Midbrain (tissue), 1 donor: Measurements from ENCODE around the gene TSFM.
"Not testable (repeated sequence)": the region's sequence is repeated elsewhere in the genome, so short reads cannot be mapped to it uniquely, and the experiment has no call there.

ENCODE experiments used
- DNase-seq: peaks from one replicate; lab custom pipeline; 2025; lab: John Stamatoyannopoulos, UW

Gene TSFM

GRCh38 chr12:57763881-57764661, 18.5 kb upstream of the TSFM start:
- no peak for DNase-seq

- no peak for DNase-seq
Observed at GRCh38 chr12:57764662-57765002, 18.0 kb upstream of the TSFM start.

- DNase-seq: no peak
Observed at GRCh38 chr12:57765003-57765697, 17.4 kb upstream of the TSFM start.

GRCh38 chr12:57765698-57766463, 16.7 kb upstream of the TSFM start:
- no peak for DNase-seq

GRCh38 chr12:57766464-57767304, 15.9 kb upstream of the TSFM start, which contains the start of gene CYP27B1:
TSS of gene CYP27B1 (minus strand) at chr12:57767078. CDS start at chr12:57767041, 37 bp downstream.
- no peak for DNase-seq

- no peak for DNase-seq
Observed at GRCh38 chr12:57767305-57767698, 15.3 kb upstream of the TSFM start.

GRCh38 chr12:57767876-57768275, 14.7 kb upstream of the TSFM start:
- DNase-seq: no peak

GRCh38 chr12:57769594-57769993, 13.0 kb upstream of the TSFM start:
- DNase-seq: no peak

GRCh38 chr12:57770734-57771133, 11.9 kb upstream of the TSFM start:
- no peak for DNase-seq

- DNase-seq: no peak
Observed at GRCh38 chr12:57771236-57771872, 11.2 kb upstream of the TSFM start.

- peak; percentile 95 for DNase-seq
Observed at GRCh38 chr12:57771873-57772428, 10.6 kb upstream of the TSFM start, which contains the start of gene METTL1. TSS of gene METTL1 (minus strand) at chr12:57772105. CDS start at chr12:57772083, 22 bp downstream.

- DNase-seq: peak; percentile 54
Observed at GRCh38 chr12:57772429-57773322, 9.9 kb upstream of the TSFM start, which contains the start of gene EEF1AKMT3. TSS of gene EEF1AKMT3 (plus strand) at chr12:57772614. CDS start at chr12:57772725, 111 bp downstream.

- not testable (repeated sequence) for DNase-seq
Observed at GRCh38 chr12:57774634-57775033, 8.0 kb upstream of the TSFM start.

- DNase-seq: no peak
Observed at GRCh38 chr12:57775044-57775443, 7.5 kb upstream of the TSFM start.

GRCh38 chr12:57775563-57776246, 6.9 kb upstream of the TSFM start:
- no peak for DNase-seq

GRCh38 chr12:57776247-57776587, 6.4 kb upstream of the TSFM start:
- DNase-seq: no peak

GRCh38 chr12:57777367-57777766, 5.2 kb upstream of the TSFM start:
- DNase-seq: no peak

- DNase-seq: no peak
Observed at GRCh38 chr12:57777911-57778310, 4.7 kb upstream of the TSFM start.

- DNase-seq: no peak
Observed at GRCh38 chr12:57779736-57780135, 2.9 kb upstream of the TSFM start.
